Mesendoderm (in vitro differentiated cells): ENCODE measurements around the gene RBM19.
A peak's percentile ranks its signal among the peaks of the same experiment; 100 is the strongest.

ENCODE experiments used
- DNase-seq: peaks from one replicate; pipeline ENCODE4 v3.0.0; 2013
- H2AK5ac ChIP-seq: 2 replicates; pipeline ENCODE4 v1.6.1; 2013; ENCODE audit warnings: low read length, inconsistent platforms
- H2BK120ac ChIP-seq: 2 replicates; pipeline ENCODE4 v1.6.1; 2013; ENCODE audit warnings: low read depth, mild to moderate bottlenecking, low read length, moderate library complexity, mixed read lengths
- H2BK15ac ChIP-seq: replicated peaks from 2 replicates; pipeline ENCODE4 v1.6.1; 2013; ENCODE audit warnings: low read depth, mild to moderate bottlenecking, moderate library complexity
- H2BK5ac ChIP-seq: 2 replicates; pipeline ENCODE4 v1.6.1; 2013; ENCODE audit warnings: low read length, inconsistent platforms
- H3K18ac ChIP-seq: 2 replicates; pipeline ENCODE4 v1.6.1; 2013; ENCODE audit warnings: mild to moderate bottlenecking, low read length, mixed read lengths
- H3K23ac ChIP-seq: one replicate; pipeline ENCODE4 v1.6.1; 2013; ENCODE audit warnings: low read length
- H3K27ac ChIP-seq: 2 replicates; pipeline ENCODE4 v1.5.1; 2013; ENCODE audit warnings: low read depth, mild to moderate bottlenecking, inconsistent platforms, low read length, moderate library complexity
- H3K27me3 ChIP-seq: 2 replicates; pipeline ENCODE4 v1.6.1; 2013; ENCODE audit warnings: low read length, control low read depth, mild to moderate bottlenecking, inconsistent platforms; ENCODE audit not compliant: insufficient read depth, poor library complexity
- H3K36me3 ChIP-seq: 2 replicates; pipeline ENCODE4 v1.6.1; 2013; ENCODE audit warnings: low read length, inconsistent platforms; ENCODE audit not compliant: control insufficient read depth, insufficient read depth
- H3K4ac ChIP-seq: one replicate; pipeline ENCODE4 v1.6.1; 2013; ENCODE audit warnings: low read depth, mild to moderate bottlenecking, low read length, moderate library complexity
- H3K4me1 ChIP-seq: 2 replicates; pipeline ENCODE4 v1.6.1; 2013; ENCODE audit warnings: low read depth, low read length, inconsistent platforms; ENCODE audit not compliant: control insufficient read depth
- H3K4me2 ChIP-seq: 2 replicates; pipeline ENCODE4 v1.6.1; 2013; ENCODE audit warnings: low read length
- H3K4me3 ChIP-seq: 2 replicates; pipeline ENCODE4 v1.5.1; 2013; ENCODE audit warnings: mild to moderate bottlenecking, low read length
- H3K56ac ChIP-seq: one replicate; pipeline ENCODE4 v1.6.1; 2013; ENCODE audit warnings: low read length
- H3K79me1 ChIP-seq: 2 replicates; pipeline ENCODE4 v1.6.1; 2013; ENCODE audit warnings: low read length, inconsistent platforms
- H3K79me2 ChIP-seq: 2 replicates; pipeline ENCODE4 v1.6.1; 2013; ENCODE audit warnings: mild to moderate bottlenecking, low read length; ENCODE audit not compliant: control insufficient read depth, insufficient read depth
- H3K9ac ChIP-seq: 2 replicates; pipeline ENCODE4 v1.6.1; 2013; ENCODE audit warnings: low read length, inconsistent platforms
- H4K5ac ChIP-seq: one replicate; pipeline ENCODE4 v1.6.1; 2013; ENCODE audit warnings: low read length
- H4K8ac ChIP-seq: one replicate; pipeline ENCODE4 v1.6.1; 2013; ENCODE audit warnings: low read depth, mild to moderate bottlenecking, control low read depth, low read length, moderate library complexity
- WGBS: extraction: QIAGEN DNeasy Blood & Tissue Kit; methylation state at CpG from one replicate; pipeline ENCODE4 v1.1.7; 2013; ENCODE audit warnings: low lambda C conversion rate, missing lambda C conversion rate; ENCODE audit not compliant: insufficient coverage; ENCODE audit errors: extremely low coverage; 5-methylcytosine and 5-hydroxymethylcytosine counted together

Gene RBM19

GRCh38 chr12:113978080-113978479 lies 12.0 kb upstream of the RBM19 start:
- no peak overlapping the region for H2BK5ac ChIP-seq
- no peak overlapping the region for H3K23ac ChIP-seq
- H3K4me1 ChIP-seq = no peaks in the 10 kb centered on the region
- H3K27ac ChIP-seq = no peak overlapping the region
- H4K5ac ChIP-seq = no peak overlapping the region
- no peak overlapping the region for H4K8ac ChIP-seq
- WGBS = no CpG with 5 or more reads among the region's 1 CpG
- H3K27me3 ChIP-seq = no peaks in the 10 kb centered on the region
- no peak for DNase-seq
- no peaks in the 10 kb centered on the region for H3K36me3 ChIP-seq
- H2BK120ac ChIP-seq = no peak overlapping the region
- no peak overlapping the region for H2BK15ac ChIP-seq
- no peak overlapping the region for H3K56ac ChIP-seq
- no peak overlapping the region for H3K4ac ChIP-seq
- H2AK5ac ChIP-seq = no peak overlapping the region
- H3K79me2 ChIP-seq = no peaks in the 10 kb centered on the region
- no peaks in the 10 kb centered on the region for H3K79me1 ChIP-seq
- no peak overlapping the region for H3K9ac ChIP-seq
- no peak overlapping the region for H3K4me3 ChIP-seq
- H3K18ac ChIP-seq = no peak overlapping the region
- H3K4me2 ChIP-seq = no peak overlapping the region

DNA sequence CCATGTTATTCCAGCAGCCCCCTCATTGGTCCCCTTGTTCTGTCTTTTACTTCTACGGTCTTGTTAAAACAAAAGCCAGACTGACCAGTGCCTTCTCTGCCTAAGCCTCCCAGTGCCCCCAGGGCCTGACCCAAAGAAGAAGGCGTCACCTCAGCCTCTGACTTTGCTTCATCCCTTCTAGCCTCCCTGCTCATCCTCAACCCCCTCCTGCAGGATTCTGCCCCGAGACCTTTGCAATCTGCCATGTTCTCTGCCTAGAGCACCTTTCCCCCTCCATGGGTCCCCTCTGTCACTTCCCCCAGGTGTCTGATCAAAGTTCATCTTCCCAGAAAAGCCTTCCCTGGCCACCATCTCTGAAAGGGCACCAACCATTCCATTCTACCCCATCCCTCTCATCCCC lies 7.9 kb upstream of the RBM19 start:
- no peak overlapping the region for H2AK5ac ChIP-seq
- H3K56ac ChIP-seq = no peak overlapping the region
- no peaks in the 10 kb centered on the region for H3K79me2 ChIP-seq
- no peaks in the 10 kb centered on the region for H3K4me1 ChIP-seq
- H3K4me3 ChIP-seq = no peak overlapping the region
- DNase-seq = no peak
- no peaks in the 10 kb centered on the region for H3K36me3 ChIP-seq
- no peaks in the 10 kb centered on the region for H3K27me3 ChIP-seq
- no peak overlapping the region for H3K4me2 ChIP-seq
- no peak overlapping the region for H3K18ac ChIP-seq
- H4K5ac ChIP-seq = no peak overlapping the region
- no peak overlapping the region for H2BK15ac ChIP-seq
- WGBS = no CpG with 5 or more reads among the region's 3 CpGs
- H3K4ac ChIP-seq = no peak overlapping the region
- H2BK120ac ChIP-seq = no peak overlapping the region
- H3K23ac ChIP-seq = no peak overlapping the region
- no peaks in the 10 kb centered on the region for H3K79me1 ChIP-seq
- no peak overlapping the region for H3K27ac ChIP-seq
- H3K9ac ChIP-seq = no peak overlapping the region
- no peak overlapping the region for H2BK5ac ChIP-seq
- H4K8ac ChIP-seq = no peak overlapping the region

GRCh38 chr12:113973109-113973904 lies 7.2 kb upstream of the RBM19 start:
- no peak for DNase-seq
- no peaks in the 10 kb centered on the region for H3K36me3 ChIP-seq
- no peak overlapping the region for H2BK5ac ChIP-seq
- no peak overlapping the region for H3K56ac ChIP-seq
- H2BK120ac ChIP-seq = no peak overlapping the region
- H3K4me3 ChIP-seq = no peak overlapping the region
- no peak overlapping the region for H3K4ac ChIP-seq
- no peaks in the 10 kb centered on the region for H3K4me1 ChIP-seq
- no peak overlapping the region for H4K5ac ChIP-seq
- H3K18ac ChIP-seq = no peak overlapping the region
- H3K27me3 ChIP-seq = no peaks in the 10 kb centered on the region
- H2BK15ac ChIP-seq = no peak overlapping the region
- no peak overlapping the region for H2AK5ac ChIP-seq
- H3K27ac ChIP-seq = no peak overlapping the region
- no peaks in the 10 kb centered on the region for H3K79me1 ChIP-seq
- no peaks in the 10 kb centered on the region for H3K79me2 ChIP-seq
- no peak overlapping the region for H3K9ac ChIP-seq
- H3K23ac ChIP-seq = no peak overlapping the region
- no peak overlapping the region for H3K4me2 ChIP-seq
- no peak overlapping the region for H4K8ac ChIP-seq
- no CpG with 5 or more reads among the region's 10 CpGs for WGBS

- no peak overlapping the region for H3K4ac ChIP-seq
- no peaks in the 10 kb centered on the region for H3K27me3 ChIP-seq
- no peak overlapping the region for H2BK15ac ChIP-seq
- H2AK5ac ChIP-seq = no peak overlapping the region
- H3K56ac ChIP-seq = no peak overlapping the region
- no peak overlapping the region for H3K23ac ChIP-seq
- no peaks in the 10 kb centered on the region for H3K79me1 ChIP-seq
- no peak overlapping the region for H2BK5ac ChIP-seq
- H3K79me2 ChIP-seq = no peaks in the 10 kb centered on the region
- H3K4me1 ChIP-seq = no peaks in the 10 kb centered on the region
- no peak overlapping the region for H4K5ac ChIP-seq
- no peak overlapping the region for H3K27ac ChIP-seq
- H3K36me3 ChIP-seq = no peaks in the 10 kb centered on the region
- no peak overlapping the region for H3K4me2 ChIP-seq
- H4K8ac ChIP-seq = no peak overlapping the region
- no peak overlapping the region for H3K4me3 ChIP-seq
- DNase-seq = no peak
- H3K18ac ChIP-seq = no peak overlapping the region
- H2BK120ac ChIP-seq = no peak overlapping the region
- H3K9ac ChIP-seq = no peak overlapping the region
- WGBS = no CpG with 5 or more reads among the region's 4 CpGs
These were observed 5.3 kb upstream of the RBM19 start for GRCh38 chr12:113971392-113971791.

GRCh38 chr12:113970211-113970610 lies 4.1 kb upstream of the RBM19 start:
- Histone ChIP-seq H2AK5ac (no peak overlapping the region), H3K79me1 (peaks cover 3% of the 10 kb centered on the region), H3K27me3 (no peaks in the 10 kb centered on the region), H3K4me3 (no peak overlapping the region), H3K4me1 (no peaks in the 10 kb centered on the region), H3K9ac (no peak overlapping the region), H2BK15ac (no peak overlapping the region), H3K27ac (no peak overlapping the region), H3K4ac (no peak overlapping the region), H4K8ac (no peak overlapping the region), H2BK5ac (no peak overlapping the region), H3K56ac (no peak overlapping the region), H3K4me2 (no peak overlapping the region), H4K5ac (no peak overlapping the region), H3K36me3 (no peaks in the 10 kb centered on the region), H3K23ac (no peak overlapping the region), H3K18ac (no peak overlapping the region), H3K79me2 (peaks cover 8% of the 10 kb centered on the region), H2BK120ac (no peak overlapping the region)
- DNase-seq = no peak
- no CpG with 5 or more reads among the region's 5 CpGs for WGBS

DNA sequence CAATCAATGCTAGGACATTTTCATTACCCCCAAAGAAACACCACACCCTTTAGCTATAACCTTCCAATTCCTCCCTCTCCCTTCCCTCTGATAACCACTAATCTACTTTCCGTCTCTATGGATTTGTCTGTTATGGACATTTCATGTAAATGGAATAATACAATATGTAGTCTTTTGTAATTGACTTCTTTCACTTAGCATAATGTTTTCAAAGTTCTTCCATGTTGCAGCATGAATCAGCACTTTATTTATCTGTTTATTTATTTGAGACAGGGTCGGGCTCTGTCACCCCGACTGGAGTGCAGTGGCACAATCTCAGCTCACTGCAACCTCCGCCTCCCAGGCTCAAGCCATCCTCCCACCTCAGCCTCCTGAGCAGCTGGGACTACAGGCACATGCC lies 1.2 kb upstream of the RBM19 start:
- no peak overlapping the region for H2BK5ac ChIP-seq
- no CpG with 5 or more reads among the region's 4 CpGs for WGBS
- no peak for DNase-seq

More for the DNA sequence above, 1.2 kb upstream of the RBM19 start:
- no peaks in the 10 kb centered on the region for H3K27me3 ChIP-seq
- H3K4me3 ChIP-seq = no peak overlapping the region
- H4K5ac ChIP-seq = peak overlapping the region; percentile 90
- no peak overlapping the region for H2BK15ac ChIP-seq
- peaks cover 23% of the 10 kb centered on the region for H3K79me2 ChIP-seq
- H4K8ac ChIP-seq = no peak overlapping the region
- no peak overlapping the region for H3K27ac ChIP-seq
- no peak overlapping the region for H3K4ac ChIP-seq
- no peak overlapping the region for H2AK5ac ChIP-seq
- no peak overlapping the region for H3K23ac ChIP-seq
- H3K4me2 ChIP-seq = no peak overlapping the region
- H3K36me3 ChIP-seq = no peaks in the 10 kb centered on the region
- no peak overlapping the region for H2BK120ac ChIP-seq
- H3K9ac ChIP-seq = no peak overlapping the region
- H3K18ac ChIP-seq = no peak overlapping the region
- no peaks in the 10 kb centered on the region for H3K4me1 ChIP-seq
- H3K79me1 ChIP-seq = peaks cover 8% of the 10 kb centered on the region
- no peak overlapping the region for H3K56ac ChIP-seq
